ENCODE results near the gene SHB.

Gene SHB

DNA sequence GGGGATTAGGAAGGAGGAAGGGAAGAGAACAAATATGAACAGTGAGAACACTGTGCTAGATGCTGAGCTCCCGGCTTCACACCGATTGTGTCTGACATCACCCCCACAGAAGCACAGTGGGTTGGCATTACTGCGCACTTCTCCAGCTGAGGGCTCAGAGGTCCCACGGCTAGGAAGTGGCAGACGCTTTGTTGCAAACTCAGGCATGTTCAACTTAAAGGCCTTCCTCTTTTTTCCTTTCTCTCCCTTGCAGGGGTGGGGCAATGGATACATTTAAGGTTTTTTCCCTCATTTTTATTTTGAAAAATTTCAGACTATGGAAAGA is 15.5 kb upstream of the SHB start:
- Histone ChIP-seq H3K27me3 (ENCODE audit: control insufficient read depth, insufficient read depth, low read length) (no peaks in the 10 kb centered on the region), H3K9ac (ENCODE audit: low read length) (no peak overlapping the region), H3K36me3 (ENCODE audit: control insufficient read depth, insufficient read depth, low read length) (no peaks in the 10 kb centered on the region), H3K4me3 (ENCODE audit: low read length) (no peak overlapping the region), H3K4me1 (ENCODE audit: control insufficient read depth, insufficient read depth, low read length) (no peaks in the 10 kb centered on the region), H3K9me3 (ENCODE audit: control insufficient read depth, low read length) (no peaks in the 10 kb centered on the region)

DNA sequence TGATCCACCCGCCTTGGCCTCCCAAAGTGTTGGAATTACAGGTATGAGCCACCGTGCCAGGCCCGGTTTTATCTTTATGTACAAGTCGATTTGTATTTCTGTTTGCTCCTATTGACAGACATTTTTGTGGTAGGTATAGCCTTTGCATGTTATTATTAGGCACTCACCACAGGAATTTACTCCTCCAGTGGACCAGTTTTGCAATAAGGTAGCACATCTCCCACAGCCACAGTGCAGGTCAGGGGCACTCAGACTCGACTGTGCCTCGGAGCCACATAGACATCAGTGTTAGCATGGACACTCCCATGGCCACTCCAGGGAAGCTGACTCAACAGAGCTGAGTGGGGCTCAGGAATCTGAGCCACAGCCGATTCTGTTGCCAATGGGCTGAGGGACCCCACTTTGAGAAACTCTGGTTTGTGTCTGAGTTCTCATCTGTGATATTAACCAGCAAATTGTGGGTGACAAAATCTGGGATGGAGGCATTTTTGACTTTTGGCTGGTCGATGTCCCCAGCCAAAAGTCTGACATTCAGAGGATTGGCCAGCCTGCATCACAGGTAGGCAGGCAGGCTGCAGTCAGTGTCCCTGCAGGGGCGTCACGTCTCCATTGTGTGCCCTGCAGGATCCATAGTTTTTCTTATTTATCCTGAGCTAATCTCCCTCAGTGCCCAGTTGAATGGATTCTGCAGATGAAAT is 15.0 kb upstream of the SHB start:
- H3K9me3 ChIP-seq (ENCODE audit: control insufficient read depth, low read length) = no peaks in the 10 kb centered on the region
- no peak overlapping the region for H3K9ac ChIP-seq (ENCODE audit: low read length)
- peaks cover 3% of the 10 kb centered on the region for H3K4me1 ChIP-seq (ENCODE audit: control insufficient read depth, insufficient read depth, low read length)
- no peak overlapping the region for H3K4me3 ChIP-seq (ENCODE audit: low read length)
- no peaks in the 10 kb centered on the region for H3K27me3 ChIP-seq (ENCODE audit: control insufficient read depth, insufficient read depth, low read length)
- H3K36me3 ChIP-seq (ENCODE audit: control insufficient read depth, insufficient read depth, low read length) = no peaks in the 10 kb centered on the region

DNA sequence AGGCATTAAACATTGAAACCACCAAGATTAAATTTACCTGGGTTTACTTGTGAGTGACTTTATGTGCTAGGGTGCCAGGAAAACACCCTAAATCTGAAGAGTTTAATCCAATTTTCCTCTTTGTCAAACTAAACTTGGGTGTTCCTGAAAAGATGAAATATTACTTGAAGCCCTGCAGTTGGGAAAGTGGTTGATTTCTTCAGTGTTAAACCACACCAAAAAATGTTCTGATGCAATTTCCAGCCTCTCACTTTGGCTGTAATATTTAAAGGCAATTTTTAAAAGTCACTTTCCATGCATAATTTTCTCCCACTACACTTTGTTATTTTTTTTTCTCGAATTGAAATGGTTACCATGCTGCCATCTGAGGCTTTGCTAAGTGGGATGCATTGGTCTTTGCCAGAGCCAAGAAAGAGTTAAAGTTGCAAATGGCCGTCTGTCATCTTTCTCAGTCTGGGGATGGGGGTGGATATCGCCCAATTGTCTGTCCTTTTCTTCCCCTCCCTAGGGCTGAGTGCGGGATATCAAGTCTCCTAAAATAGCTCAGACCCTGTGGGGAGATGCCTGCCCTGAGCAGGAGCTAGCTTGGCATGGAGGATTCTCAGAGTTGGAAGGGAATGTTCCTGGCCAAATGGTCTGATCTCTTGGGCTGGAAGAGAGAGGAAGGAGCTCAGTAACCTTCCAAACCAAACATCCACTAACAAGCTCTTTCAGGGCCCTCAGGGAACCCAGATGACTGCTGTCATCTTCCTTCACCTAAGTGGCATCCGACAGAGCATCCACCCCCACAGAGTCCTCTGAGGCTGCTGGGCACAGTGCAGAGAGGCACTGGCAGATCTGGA is 13.6 kb upstream of the SHB start:
- no peak overlapping the region for H3K9ac ChIP-seq (ENCODE audit: low read length)
- no peak overlapping the region for H3K4me3 ChIP-seq (ENCODE audit: low read length)
- H3K27me3 ChIP-seq (ENCODE audit: control insufficient read depth, insufficient read depth, low read length) = no peaks in the 10 kb centered on the region
- H3K4me1 ChIP-seq (ENCODE audit: control insufficient read depth, insufficient read depth, low read length) = peaks cover 6% of the 10 kb centered on the region
- H3K9me3 ChIP-seq (ENCODE audit: control insufficient read depth, low read length) = no peaks in the 10 kb centered on the region
- no peaks in the 10 kb centered on the region for H3K36me3 ChIP-seq (ENCODE audit: control insufficient read depth, insufficient read depth, low read length)

DNA sequence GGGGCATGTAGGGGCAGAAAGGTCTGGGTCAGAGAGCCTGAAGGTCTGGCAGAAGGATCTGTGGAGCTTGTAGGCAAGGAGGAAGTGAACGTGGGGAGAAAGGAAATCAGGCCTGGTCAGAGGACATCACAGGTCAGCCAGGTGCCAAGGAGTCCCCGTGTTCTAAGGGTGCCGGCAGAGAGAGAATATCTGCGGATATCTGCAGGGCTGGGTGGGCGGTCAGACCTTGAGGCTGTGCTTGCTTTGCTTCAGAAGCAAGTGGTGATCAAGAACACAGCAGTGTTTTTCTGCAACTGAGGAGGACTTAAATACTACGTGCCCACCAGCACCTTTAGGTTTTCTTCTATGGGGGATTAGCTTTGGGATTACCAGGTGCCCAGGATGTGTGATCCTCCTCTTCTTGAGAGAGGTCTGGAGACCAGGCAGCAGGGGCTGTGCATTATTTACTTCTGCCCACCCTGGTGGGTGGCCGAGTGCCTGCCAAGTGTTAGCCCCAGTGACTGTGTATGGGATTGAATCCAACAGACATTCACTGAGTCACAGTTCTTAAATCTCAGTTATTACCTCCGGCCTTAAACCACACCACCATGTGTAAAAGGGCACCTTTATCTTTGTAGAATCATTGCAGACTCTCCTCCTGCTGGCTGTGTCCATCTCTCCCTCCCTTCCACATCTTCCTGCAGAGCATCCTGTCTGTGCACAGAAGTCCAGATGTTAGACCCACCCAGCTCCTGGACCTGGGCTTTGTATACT is 12.5 kb upstream of the SHB start:
- no peaks in the 10 kb centered on the region for H3K27me3 ChIP-seq (ENCODE audit: control insufficient read depth, insufficient read depth, low read length)
- no peaks in the 10 kb centered on the region for H3K9me3 ChIP-seq (ENCODE audit: control insufficient read depth, low read length)
- peaks cover 6% of the 10 kb centered on the region for H3K4me1 ChIP-seq (ENCODE audit: control insufficient read depth, insufficient read depth, low read length)
- no peak overlapping the region for H3K4me3 ChIP-seq (ENCODE audit: low read length)
- no peaks in the 10 kb centered on the region for H3K36me3 ChIP-seq (ENCODE audit: control insufficient read depth, insufficient read depth, low read length)
- no peak overlapping the region for H3K9ac ChIP-seq (ENCODE audit: low read length)

DNA sequence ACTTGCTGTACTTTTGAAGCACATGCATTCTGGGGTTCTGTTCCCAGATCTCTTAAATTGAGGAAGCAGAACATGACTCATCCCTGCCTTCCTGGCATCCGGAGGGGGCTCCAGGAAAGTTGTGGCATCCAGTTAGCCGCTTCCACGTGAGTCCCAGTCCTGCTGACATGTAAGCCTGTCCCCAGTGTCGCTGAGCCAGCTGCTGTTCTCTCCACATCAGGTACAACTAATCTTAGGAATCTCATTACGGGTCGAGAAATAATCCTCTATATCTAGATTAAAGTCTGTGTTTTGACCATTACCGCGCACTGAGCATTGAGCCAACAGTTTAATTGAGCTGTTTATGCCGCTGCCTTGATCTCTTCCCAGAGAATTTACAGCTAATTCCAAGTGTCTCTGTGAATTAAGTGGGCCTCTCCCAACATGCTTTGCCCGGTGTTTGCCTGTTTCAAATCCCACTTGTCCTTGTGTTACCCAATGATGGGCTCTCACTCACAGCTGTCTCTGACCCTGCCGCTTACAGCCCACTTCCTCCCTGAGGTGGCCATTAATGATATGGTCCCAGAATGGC is 10.5 kb upstream of the SHB start:
- no peaks in the 10 kb centered on the region for H3K27me3 ChIP-seq (ENCODE audit: control insufficient read depth, insufficient read depth, low read length)
- H3K9ac ChIP-seq (ENCODE audit: low read length) = no peak overlapping the region
- H3K4me1 ChIP-seq (ENCODE audit: control insufficient read depth, insufficient read depth, low read length) = peaks cover 12% of the 10 kb centered on the region
- H3K9me3 ChIP-seq (ENCODE audit: control insufficient read depth, low read length) = no peaks in the 10 kb centered on the region
- no peaks in the 10 kb centered on the region for H3K36me3 ChIP-seq (ENCODE audit: control insufficient read depth, insufficient read depth, low read length)
- no peak overlapping the region for H3K4me3 ChIP-seq (ENCODE audit: low read length)

DNA sequence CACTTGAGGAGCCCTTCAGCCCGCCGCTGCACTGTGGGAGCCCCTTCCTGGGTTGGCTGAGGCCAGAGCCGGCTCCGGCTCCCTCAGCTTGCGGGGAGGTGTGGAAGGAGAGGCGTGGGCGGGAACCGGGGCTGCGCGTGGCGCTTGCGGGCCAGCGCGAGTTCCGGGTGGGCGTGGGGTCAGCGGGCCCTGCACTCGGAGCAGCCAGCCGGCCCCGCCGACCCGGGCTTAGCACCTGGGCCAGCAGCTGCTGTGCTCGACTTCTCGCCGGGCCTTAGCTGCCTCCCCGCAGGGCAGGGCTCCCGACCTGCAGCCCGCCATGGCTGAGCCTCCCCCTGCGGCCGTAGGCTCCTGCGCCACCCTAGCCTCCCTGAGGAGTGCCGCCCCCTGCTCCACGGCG is 6.2 kb upstream of the SHB start:
- Histone ChIP-seq H3K4me3 (ENCODE audit: low read length) (no peak overlapping the region), H3K27me3 (ENCODE audit: control insufficient read depth, insufficient read depth, low read length) (no peaks in the 10 kb centered on the region), H3K4me1 (ENCODE audit: control insufficient read depth, insufficient read depth, low read length) (peaks cover 25% of the 10 kb centered on the region), H3K36me3 (ENCODE audit: control insufficient read depth, insufficient read depth, low read length) (no peaks in the 10 kb centered on the region), H3K9me3 (ENCODE audit: control insufficient read depth, low read length) (no peaks in the 10 kb centered on the region), H3K9ac (ENCODE audit: low read length) (no peak overlapping the region)

DNA sequence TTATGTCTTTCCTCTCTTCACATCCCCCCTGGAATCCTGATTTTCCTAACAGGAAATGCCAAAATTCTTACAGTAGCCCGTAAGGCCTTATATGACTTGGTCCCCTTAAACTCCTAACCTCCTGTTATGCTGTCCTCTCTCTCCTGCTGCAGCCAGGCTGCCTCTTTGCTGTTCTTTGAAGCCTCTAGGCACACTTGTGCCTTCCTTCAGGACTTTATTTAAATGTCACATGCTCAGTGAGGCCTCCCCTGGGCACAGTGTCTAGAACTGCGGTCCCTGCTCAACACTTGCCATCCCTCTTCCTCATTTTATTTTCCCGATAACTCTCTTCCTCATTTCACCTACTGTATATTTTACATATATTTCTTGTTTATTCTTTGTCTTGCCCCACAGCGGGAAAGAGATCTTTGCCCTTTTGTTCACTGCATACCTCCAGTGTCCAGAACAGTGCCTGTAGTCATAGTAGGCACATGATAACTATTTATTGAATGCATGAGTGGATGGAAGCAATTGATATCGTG is 5.5 kb upstream of the SHB start:
- Histone ChIP-seq H3K4me1 (ENCODE audit: control insufficient read depth, insufficient read depth, low read length) (peaks cover 29% of the 10 kb centered on the region), H3K9ac (ENCODE audit: low read length) (no peak overlapping the region)

DNA sequence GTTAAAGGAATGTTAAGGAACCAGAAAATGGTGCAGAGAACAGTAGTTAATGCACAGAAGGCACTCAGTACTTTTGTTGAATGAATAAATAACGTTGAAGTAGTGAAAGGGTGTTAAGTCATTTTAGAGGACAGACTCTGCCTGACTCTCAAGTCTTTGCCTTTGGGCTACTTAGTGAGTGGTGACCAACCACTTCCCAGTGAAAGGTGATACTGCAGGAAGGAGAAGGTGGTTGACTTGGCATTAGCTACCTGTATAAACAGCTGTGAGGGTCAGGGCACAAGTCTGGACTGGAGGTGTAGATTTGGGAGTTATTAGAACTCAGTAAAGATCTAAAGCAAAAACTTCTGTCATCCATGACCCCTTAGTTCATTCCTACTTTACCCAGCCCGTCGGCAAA is 4.9 kb upstream of the SHB start:
- Histone ChIP-seq H3K9ac (ENCODE audit: low read length) (no peak overlapping the region), H3K27me3 (ENCODE audit: control insufficient read depth, insufficient read depth, low read length) (no peaks in the 10 kb centered on the region), H3K4me1 (ENCODE audit: control insufficient read depth, insufficient read depth, low read length) (peaks cover 25% of the 10 kb centered on the region), H3K4me3 (ENCODE audit: low read length) (no peak overlapping the region), H3K9me3 (ENCODE audit: control insufficient read depth, low read length) (no peaks in the 10 kb centered on the region), H3K36me3 (ENCODE audit: control insufficient read depth, insufficient read depth, low read length) (no peaks in the 10 kb centered on the region)

More for the DNA sequence above, 5.5 kb upstream of the SHB start:
- Histone ChIP-seq H3K27me3 (ENCODE audit: control insufficient read depth, insufficient read depth, low read length) (no peaks in the 10 kb centered on the region), H3K4me3 (ENCODE audit: low read length) (no peak overlapping the region), H3K36me3 (ENCODE audit: control insufficient read depth, insufficient read depth, low read length) (no peaks in the 10 kb centered on the region), H3K9me3 (ENCODE audit: control insufficient read depth, low read length) (no peaks in the 10 kb centered on the region)

DNA sequence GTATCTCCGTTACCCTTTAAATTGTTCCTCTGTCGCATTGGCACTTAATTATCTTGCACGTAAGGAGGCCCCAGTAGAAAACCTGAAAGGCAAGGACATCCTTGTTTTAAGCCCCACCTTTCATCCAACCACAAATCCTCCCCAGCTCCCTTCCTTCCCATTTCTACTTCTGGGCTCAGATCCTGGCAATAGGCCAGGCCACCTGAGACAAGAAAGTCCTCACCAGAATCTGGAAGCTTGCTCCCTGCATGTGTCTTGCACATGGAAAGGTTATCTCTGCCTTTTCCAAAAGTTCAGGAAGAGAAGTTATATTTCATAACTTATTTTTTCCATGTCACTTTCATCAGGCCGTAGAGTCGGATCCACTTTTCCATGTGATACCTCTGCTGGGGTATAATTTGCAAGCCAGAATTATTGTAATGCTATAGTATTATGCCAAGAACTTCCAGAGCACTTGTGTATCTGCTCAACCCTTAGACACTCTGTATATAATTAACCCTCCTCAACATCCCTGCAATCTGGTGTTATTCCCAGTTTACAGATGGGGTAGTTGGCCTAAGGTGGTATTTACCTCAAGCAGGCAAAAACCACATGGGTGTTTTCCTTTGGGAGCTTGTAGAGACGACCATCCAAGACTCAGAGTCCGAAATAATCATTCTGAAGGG is 2.6 kb upstream of the SHB start:
- Histone ChIP-seq H3K9me3 (ENCODE audit: control insufficient read depth, low read length) (no peaks in the 10 kb centered on the region), H3K27me3 (ENCODE audit: control insufficient read depth, insufficient read depth, low read length) (no peaks in the 10 kb centered on the region), H3K4me1 (ENCODE audit: control insufficient read depth, insufficient read depth, low read length) (peaks cover 28% of the 10 kb centered on the region), H3K9ac (ENCODE audit: low read length) (no peak overlapping the region), H3K4me3 (ENCODE audit: low read length) (no peak overlapping the region), H3K36me3 (ENCODE audit: control insufficient read depth, insufficient read depth, low read length) (no peaks in the 10 kb centered on the region)

DNA sequence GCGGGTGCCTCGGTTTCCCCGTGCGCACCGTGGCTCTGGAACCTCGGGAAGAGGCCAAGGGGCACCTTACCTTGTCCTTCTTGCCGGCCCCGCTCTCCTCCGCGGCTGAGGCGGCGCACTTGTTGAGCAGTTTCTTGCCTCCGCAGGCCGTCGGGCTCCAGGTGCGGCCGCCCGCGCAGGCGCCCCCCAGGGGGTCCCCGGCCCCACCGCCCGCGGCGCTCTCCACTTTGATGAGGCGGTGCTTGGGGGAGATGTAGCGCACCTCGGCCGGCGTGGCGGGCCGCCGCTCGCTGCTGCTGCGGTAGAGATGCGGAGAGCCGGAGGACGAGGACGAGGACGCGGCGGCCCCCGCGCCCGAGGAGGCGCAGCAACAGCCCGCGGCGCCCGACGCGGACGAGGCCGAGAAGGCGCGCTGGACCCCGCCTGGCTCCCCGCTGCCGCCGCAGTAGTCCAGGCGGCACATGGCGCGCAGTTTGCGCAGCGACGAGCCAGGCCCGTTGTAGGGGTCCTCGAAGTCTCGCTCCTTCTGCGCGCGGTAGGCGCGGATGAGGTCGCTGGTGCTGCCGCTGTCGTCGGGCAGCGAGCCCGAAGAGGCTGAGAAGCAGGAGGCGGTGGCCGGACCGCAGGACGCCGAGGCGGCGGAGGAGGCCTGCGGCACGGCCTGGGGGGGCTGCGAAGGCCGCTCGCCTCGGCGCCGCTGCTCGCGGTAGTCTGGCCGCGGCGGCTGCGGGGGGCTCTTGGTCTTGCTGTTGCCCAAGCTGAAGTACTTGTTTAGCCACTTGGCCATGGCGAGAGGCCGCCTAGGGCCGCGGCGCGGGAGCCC is 957 bp downstream of the SHB start:
- Histone ChIP-seq H3K36me3 (ENCODE audit: control insufficient read depth, insufficient read depth, low read length) (no peaks in the 10 kb centered on the region), H3K4me1 (ENCODE audit: control insufficient read depth, insufficient read depth, low read length) (peaks cover 43% of the 10 kb centered on the region), H3K4me3 (ENCODE audit: low read length) (peak overlapping the region; percentile 38), H3K9ac (ENCODE audit: low read length) (peak overlapping the region; percentile 65), H3K9me3 (ENCODE audit: control insufficient read depth, low read length) (no peaks in the 10 kb centered on the region), H3K27me3 (ENCODE audit: control insufficient read depth, insufficient read depth, low read length) (no peaks in the 10 kb centered on the region)
